Osteoblast (primary cell): ENCODE data around the gene SH3RF1. TPM values are rescaled to one million over a fixed set of nuclear protein-coding genes. Genes with fewer than 3 reads are reported as not detected.

Experiments
- DNase-seq: peaks from one replicate; pipeline ENCODE4 v3.0.0; 2011; ENCODE audit warnings: low spot score, mixed read lengths; ENCODE audit not compliant: insufficient read length; ENCODE audit errors: missing footprints
- H2AFZ ChIP-seq: 2 replicates; pipeline ENCODE4 v1.6.0; 2011; ENCODE audit warnings: mild to moderate bottlenecking, low read length
- H3K27ac ChIP-seq: 2 replicates; pipeline ENCODE4 v1.5.1; 2011; ENCODE audit warnings: mild to moderate bottlenecking, low read depth, low read length, moderate library complexity
- H3K27me3 ChIP-seq: 2 replicates; pipeline ENCODE4 v1.6.0; 2012; ENCODE audit warnings: mild to moderate bottlenecking, control low read depth, inconsistent platforms, low read length, moderate library complexity; ENCODE audit not compliant: insufficient read depth
- H3K36me3 ChIP-seq: 2 replicates; pipeline ENCODE4 v1.5.1; 2011; ENCODE audit warnings: mild to moderate bottlenecking, low read length, control low read depth, moderate library complexity; ENCODE audit not compliant: insufficient read depth
- H3K4me1 ChIP-seq: 2 replicates; pipeline ENCODE4 v1.5.1; 2011; ENCODE audit warnings: mild to moderate bottlenecking, low read length, control low read depth, moderate library complexity; ENCODE audit not compliant: insufficient read depth
- H3K4me2 ChIP-seq: 2 replicates; pipeline ENCODE4 v1.6.0; 2011; ENCODE audit warnings: mild to moderate bottlenecking, low read length; ENCODE audit not compliant: insufficient read depth
- H3K4me3 ChIP-seq: fragments of 200-600 bp; sonication (generic); 3 replicates; pipeline ENCODE4 v1.5.1; 2012; ENCODE audit warnings: mild to moderate bottlenecking, low read length, inconsistent platforms; ENCODE audit not compliant: insufficient read depth
- H3K79me2 ChIP-seq: 2 replicates; pipeline ENCODE4 v1.6.0; 2012; ENCODE audit warnings: mild to moderate bottlenecking, low read length, control low read depth, inconsistent platforms; ENCODE audit not compliant: insufficient read depth
- H3K9me3 ChIP-seq: 2 replicates; pipeline ENCODE4 v1.5.1; 2011; ENCODE audit warnings: low read depth, low read length, control low read depth
- H4K20me1 ChIP-seq: 2 replicates; pipeline ENCODE4 v1.6.0; 2012; ENCODE audit warnings: mild to moderate bottlenecking, low read length, control low read depth; ENCODE audit not compliant: insufficient read depth
- total RNA-seq: library from RNA; depleted of rRNA; stranded (reverse); fragments of >200 nt; gene quantifications from 2 replicates; pipeline ENCODE4 v1.2.3, GENCODE V29; 2012
- TF ChIP-seq, protein P1 (sequence below): IDR thresholded peaks from 2 replicates; pipeline ENCODE4 v1.5.1; 2011; ENCODE audit warnings: mild to moderate bottlenecking, low read depth, low read length, moderate library complexity; ENCODE audit errors: extremely low read depth

The SH3RF1 gene
- total RNA-seq, 1 donor, result 37.6 TPM

GRCh38 chr4:169202878-169203277 lies 67.9 kb downstream of the SH3RF1 start:
- Histone ChIP-seq H3K4me3 (no peak overlapping the region), H3K79me2 (peaks cover 99% of the 10 kb centered on the region), H3K27ac (peak overlapping the region; percentile 94), H4K20me1 (peaks cover 37% of the 10 kb centered on the region), H2AFZ (no peak overlapping the region), H3K27me3 (no peaks in the 10 kb centered on the region), H3K4me1 (peaks cover 74% of the 10 kb centered on the region), H3K9me3 (no peaks in the 10 kb centered on the region), H3K36me3 (peaks cover 5% of the 10 kb centered on the region), H3K4me2 (no peak overlapping the region)
- no peak for DNase-seq
- TF ChIP-seq, protein P1, sequence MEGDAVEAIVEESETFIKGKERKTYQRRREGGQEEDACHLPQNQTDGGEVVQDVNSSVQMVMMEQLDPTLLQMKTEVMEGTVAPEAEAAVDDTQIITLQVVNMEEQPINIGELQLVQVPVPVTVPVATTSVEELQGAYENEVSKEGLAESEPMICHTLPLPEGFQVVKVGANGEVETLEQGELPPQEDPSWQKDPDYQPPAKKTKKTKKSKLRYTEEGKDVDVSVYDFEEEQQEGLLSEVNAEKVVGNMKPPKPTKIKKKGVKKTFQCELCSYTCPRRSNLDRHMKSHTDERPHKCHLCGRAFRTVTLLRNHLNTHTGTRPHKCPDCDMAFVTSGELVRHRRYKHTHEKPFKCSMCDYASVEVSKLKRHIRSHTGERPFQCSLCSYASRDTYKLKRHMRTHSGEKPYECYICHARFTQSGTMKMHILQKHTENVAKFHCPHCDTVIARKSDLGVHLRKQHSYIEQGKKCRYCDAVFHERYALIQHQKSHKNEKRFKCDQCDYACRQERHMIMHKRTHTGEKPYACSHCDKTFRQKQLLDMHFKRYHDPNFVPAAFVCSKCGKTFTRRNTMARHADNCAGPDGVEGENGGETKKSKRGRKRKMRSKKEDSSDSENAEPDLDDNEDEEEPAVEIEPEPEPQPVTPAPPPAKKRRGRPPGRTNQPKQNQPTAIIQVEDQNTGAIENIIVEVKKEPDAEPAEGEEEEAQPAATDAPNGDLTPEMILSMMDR, result no peak

- peaks cover 99% of the 10 kb centered on the region for H3K79me2 ChIP-seq
- peaks cover 31% of the 10 kb centered on the region for H4K20me1 ChIP-seq
- no peak for DNase-seq
Measured at GRCh38 chr4:169202145-169202699, 68.5 kb downstream of the SH3RF1 start.

GRCh38 chr4:169201222-169202144 lies 69.3 kb downstream of the SH3RF1 start:
- Histone ChIP-seq H3K27ac (peak overlapping the region; percentile 94), H3K9me3 (no peaks in the 10 kb centered on the region), H3K4me2 (peak overlapping the region; percentile 67), H2AFZ (no peak overlapping the region), H3K4me3 (no peak overlapping the region), H4K20me1 (peaks cover 26% of the 10 kb centered on the region), H3K27me3 (no peaks in the 10 kb centered on the region), H3K36me3 (no peaks in the 10 kb centered on the region), H3K79me2 (peaks cover 98% of the 10 kb centered on the region), H3K4me1 (peaks cover 62% of the 10 kb centered on the region)
- DNase-seq, result no peak
- TF ChIP-seq, protein P1, result no peak

More at GRCh38 chr4:169202145-169202699, 68.5 kb downstream of the SH3RF1 start:
- peaks cover 68% of the 10 kb centered on the region for H3K4me1 ChIP-seq
- peak overlapping the region; percentile 67 for H3K4me2 ChIP-seq
- H2AFZ ChIP-seq, result no peak overlapping the region
- peaks cover 5% of the 10 kb centered on the region for H3K36me3 ChIP-seq
- no peaks in the 10 kb centered on the region for H3K27me3 ChIP-seq
- H3K27ac ChIP-seq, result peak overlapping the region; percentile 94
- H3K4me3 ChIP-seq, result no peak overlapping the region
- TF ChIP-seq, protein P1, result no peak
- no peaks in the 10 kb centered on the region for H3K9me3 ChIP-seq
